ENCODE results near the gene STPG3. TPM values are rescaled to one million over a fixed set of nuclear protein-coding genes. Genes with fewer than 3 reads are reported as not detected.

The STPG3 gene
- total and polyA plus RNA-seq, 2 of the 13 experiments (the other 11 are each of a cell fraction or from before 2014, with no cell fraction given), result not detected

DNA sequence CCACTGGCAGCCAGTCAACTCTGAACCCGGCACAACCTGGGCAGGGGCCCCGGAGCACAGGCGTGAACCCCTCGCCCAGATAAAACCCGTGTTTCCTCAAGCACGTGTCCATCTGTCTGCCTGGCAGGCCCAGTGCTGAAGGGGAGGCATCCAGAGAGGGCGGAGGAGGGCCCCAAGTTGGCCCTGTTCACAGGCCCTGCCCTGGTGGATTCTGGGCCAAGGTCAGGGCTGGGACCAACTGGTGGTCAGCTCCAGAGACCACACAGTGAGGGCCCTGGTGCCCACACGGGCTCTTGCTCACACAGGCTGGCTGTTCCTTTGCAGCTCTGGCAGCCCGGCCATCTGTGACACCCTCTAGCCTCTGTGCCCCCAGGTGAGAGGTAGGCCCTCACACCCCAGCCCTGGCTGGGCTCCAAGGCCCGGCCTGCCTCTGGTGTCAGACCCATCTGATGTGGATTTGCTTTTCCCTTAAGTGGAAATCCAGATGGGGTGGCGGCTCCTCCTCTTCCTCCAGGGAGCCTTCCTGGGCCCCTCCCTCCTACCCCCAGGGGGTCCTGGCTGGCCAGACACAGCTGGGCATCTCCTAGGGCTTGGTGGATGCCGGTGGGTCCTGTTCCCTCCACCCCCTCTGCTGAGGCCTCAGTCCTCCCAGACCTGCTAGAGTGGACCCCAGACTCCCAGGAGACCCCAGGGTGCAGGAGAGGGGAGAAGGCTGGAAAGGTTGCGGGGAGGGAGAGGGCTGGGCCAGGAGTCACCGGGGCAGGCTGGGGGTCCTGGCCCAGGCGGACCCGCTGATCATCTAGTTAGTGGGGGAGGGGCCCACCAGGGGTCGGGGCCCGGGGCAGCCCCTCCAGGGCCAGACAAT is 525 bp upstream of the STPG3 start (continued):
- TF ChIP-seq ZNF260 (CRISPR knock-in tag; IDR thresholded peaks at IDR 0.05; ENCODE audit: borderline replicate concordance, low read depth) (no peak), ZNF678 (CRISPR knock-in tag; IDR thresholded peaks at IDR 0.05) (no peak), NR3C1 (CRISPR knock-in tag; IDR thresholded peaks at IDR 0.05) (no peak), BRD4 (CRISPR knock-in tag; IDR thresholded peaks at IDR 0.05) (no peak), MLLT10 (CRISPR knock-in tag; IDR thresholded peaks at IDR 0.05) (no peak), ZNF232 (CRISPR knock-in tag; IDR thresholded peaks at IDR 0.05; ENCODE audit: borderline replicate concordance) (no peak), ZBTB39 (CRISPR knock-in tag; IDR thresholded peaks at IDR 0.05) (no peak), ELF3 (CRISPR knock-in tag; IDR thresholded peaks at IDR 0.05) (no peak), CREM (IDR thresholded peaks at IDR 0.05) (no peak), CREM (CRISPR knock-in tag; IDR thresholded peaks at IDR 0.05) (no peak), ZNF577 (CRISPR knock-in tag; IDR thresholded peaks at IDR 0.05; ENCODE audit: borderline replicate concordance, low read depth) (no peak), ZNF414 (CRISPR knock-in tag; IDR thresholded peaks at IDR 0.05) (no peak), KDM2A (CRISPR knock-in tag; IDR thresholded peaks at IDR 0.05; ENCODE audit: borderline replicate concordance, low read depth) (peak; percentile 20; the same call in 1 of the 2 replicates), ZNF567 (CRISPR knock-in tag; IDR thresholded peaks at IDR 0.05; ENCODE audit: borderline replicate concordance) (no peak)
- TF ChIP-seq, protein P1, sequence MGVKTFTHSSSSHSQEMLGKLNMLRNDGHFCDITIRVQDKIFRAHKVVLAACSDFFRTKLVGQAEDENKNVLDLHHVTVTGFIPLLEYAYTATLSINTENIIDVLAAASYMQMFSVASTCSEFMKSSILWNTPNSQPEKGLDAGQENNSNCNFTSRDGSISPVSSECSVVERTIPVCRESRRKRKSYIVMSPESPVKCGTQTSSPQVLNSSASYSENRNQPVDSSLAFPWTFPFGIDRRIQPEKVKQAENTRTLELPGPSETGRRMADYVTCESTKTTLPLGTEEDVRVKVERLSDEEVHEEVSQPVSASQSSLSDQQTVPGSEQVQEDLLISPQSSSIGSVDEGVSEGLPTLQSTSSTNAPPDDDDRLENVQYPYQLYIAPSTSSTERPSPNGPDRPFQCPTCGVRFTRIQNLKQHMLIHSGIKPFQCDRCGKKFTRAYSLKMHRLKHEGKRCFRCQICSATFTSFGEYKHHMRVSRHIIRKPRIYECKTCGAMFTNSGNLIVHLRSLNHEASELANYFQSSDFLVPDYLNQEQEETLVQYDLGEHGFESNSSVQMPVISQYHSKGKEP (CRISPR knock-in tag; IDR thresholded peaks at IDR 0.05), result no peak
- TF ChIP-seq, protein P2, sequence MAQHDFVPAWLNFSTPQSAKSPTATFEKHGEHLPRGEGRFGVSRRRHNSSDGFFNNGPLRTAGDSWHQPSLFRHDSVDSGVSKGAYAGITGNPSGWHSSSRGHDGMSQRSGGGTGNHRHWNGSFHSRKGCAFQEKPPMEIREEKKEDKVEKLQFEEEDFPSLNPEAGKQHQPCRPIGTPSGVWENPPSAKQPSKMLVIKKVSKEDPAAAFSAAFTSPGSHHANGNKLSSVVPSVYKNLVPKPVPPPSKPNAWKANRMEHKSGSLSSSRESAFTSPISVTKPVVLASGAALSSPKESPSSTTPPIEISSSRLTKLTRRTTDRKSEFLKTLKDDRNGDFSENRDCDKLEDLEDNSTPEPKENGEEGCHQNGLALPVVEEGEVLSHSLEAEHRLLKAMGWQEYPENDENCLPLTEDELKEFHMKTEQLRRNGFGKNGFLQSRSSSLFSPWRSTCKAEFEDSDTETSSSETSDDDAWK (CRISPR knock-in tag; IDR thresholded peaks at IDR 0.05), result no peak
- TF ChIP-seq, protein P3, sequence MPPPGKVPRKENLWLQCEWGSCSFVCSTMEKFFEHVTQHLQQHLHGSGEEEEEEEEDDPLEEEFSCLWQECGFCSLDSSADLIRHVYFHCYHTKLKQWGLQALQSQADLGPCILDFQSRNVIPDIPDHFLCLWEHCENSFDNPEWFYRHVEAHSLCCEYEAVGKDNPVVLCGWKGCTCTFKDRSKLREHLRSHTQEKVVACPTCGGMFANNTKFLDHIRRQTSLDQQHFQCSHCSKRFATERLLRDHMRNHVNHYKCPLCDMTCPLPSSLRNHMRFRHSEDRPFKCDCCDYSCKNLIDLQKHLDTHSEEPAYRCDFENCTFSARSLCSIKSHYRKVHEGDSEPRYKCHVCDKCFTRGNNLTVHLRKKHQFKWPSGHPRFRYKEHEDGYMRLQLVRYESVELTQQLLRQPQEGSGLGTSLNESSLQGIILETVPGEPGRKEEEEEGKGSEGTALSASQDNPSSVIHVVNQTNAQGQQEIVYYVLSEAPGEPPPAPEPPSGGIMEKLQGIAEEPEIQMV (CRISPR knock-in tag; IDR thresholded peaks at IDR 0.05; ENCODE audit: low read depth), result 0 out of 2 replicates have a peak, but pooled peaks have one; percentile 49
- TF ChIP-seq, protein P4, sequence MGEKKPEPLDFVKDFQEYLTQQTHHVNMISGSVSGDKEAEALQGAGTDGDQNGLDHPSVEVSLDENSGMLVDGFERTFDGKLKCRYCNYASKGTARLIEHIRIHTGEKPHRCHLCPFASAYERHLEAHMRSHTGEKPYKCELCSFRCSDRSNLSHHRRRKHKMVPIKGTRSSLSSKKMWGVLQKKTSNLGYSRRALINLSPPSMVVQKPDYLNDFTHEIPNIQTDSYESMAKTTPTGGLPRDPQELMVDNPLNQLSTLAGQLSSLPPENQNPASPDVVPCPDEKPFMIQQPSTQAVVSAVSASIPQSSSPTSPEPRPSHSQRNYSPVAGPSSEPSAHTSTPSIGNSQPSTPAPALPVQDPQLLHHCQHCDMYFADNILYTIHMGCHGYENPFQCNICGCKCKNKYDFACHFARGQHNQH (CRISPR knock-in tag; IDR thresholded peaks at IDR 0.05), result no peak

Measured in HepG2 (cell line).